IMR-90 (cell line): ENCODE results near the gene MYH9. TPM values are rescaled to one million over a fixed set of nuclear protein-coding genes. Genes with fewer than 3 reads are reported as not detected.
A peak's percentile ranks its signal among the peaks of the same experiment; 100 is the strongest.

Experiments used
- ATAC-seq: fragments of 200-7000 bp; cut with Tn5 transposase; 2 replicates; pipeline ENCODE4 v1.9.1; 2020; ENCODE audit warnings: low read depth, mild to moderate bottlenecking, moderate library complexity
- BruUV-seq: library from RNA; stranded (reverse); fragments of 400-500 nt; replicated peaks from 2 replicates; lab custom pipeline; 2021; lab: Mats Ljungman, UMichigan
- CTCF ChIA-PET: fragments of 300-600 bp; formaldehyde crosslinking; extraction: SDS; loops from one replicate; lab custom pipeline; 2021; ENCODE audit warnings: antibody characterized with exemption; lab: Yijun Ruan, JAX
- POLR2A ChIA-PET: fragments of 300-600 bp; sonication (Branson Sonifier 250); formaldehyde crosslinking; loops from one replicate; lab custom pipeline; 2022; ENCODE audit warnings: antibody characterized with exemption; ENCODE audit not compliant: unreplicated experiment; lab: Charles Lee
- DNase-seq: peaks from one replicate; pipeline ENCODE4 v3.0.0; 2013
- H2AFZ ChIP-seq: replicated peaks from 2 replicates; pipeline ENCODE3; 2013; ENCODE audit warnings: low read length, mild to moderate bottlenecking; ENCODE audit not compliant: poor library complexity
- H2AK5ac ChIP-seq: 2 replicates; pipeline ENCODE4 v1.6.1; 2013; ENCODE audit warnings: low read depth, low read length, inconsistent platforms
- H2AK9ac ChIP-seq: replicated peaks from 2 replicates; pipeline ENCODE3; 2013; ENCODE audit warnings: mild to moderate bottlenecking, low read depth, low read length, moderate library complexity; ENCODE audit not compliant: poor library complexity
- H2BK120ac ChIP-seq: 2 replicates; pipeline ENCODE4 v1.6.1; 2013; ENCODE audit warnings: low read depth, low read length, inconsistent platforms
- H2BK15ac ChIP-seq: 3 replicates; pipeline ENCODE4 v1.6.1; 2013; ENCODE audit warnings: low read depth, low read length, inconsistent platforms
- H2BK20ac ChIP-seq: 2 replicates; pipeline ENCODE4 v1.6.1; 2013; ENCODE audit warnings: low read depth, mild to moderate bottlenecking, inconsistent platforms, low read length, moderate library complexity
- H2BK5ac ChIP-seq: 2 replicates; pipeline ENCODE4 v1.6.1; 2013; ENCODE audit warnings: mild to moderate bottlenecking, low read depth, low read length, inconsistent platforms; ENCODE audit not compliant: poor library complexity, severe bottlenecking
- H3K14ac ChIP-seq: replicated peaks from 2 replicates; pipeline ENCODE4 v1.6.1; 2013; ENCODE audit warnings: low read depth, low read length, inconsistent platforms
- H3K18ac ChIP-seq: 2 replicates; pipeline ENCODE4 v1.6.1; 2013; ENCODE audit warnings: low read depth, low read length, control low read depth
- H3K23ac ChIP-seq: 2 replicates; pipeline ENCODE4 v1.6.1; 2013; ENCODE audit warnings: low read depth, low read length, inconsistent platforms
- H3K27ac ChIP-seq: 2 replicates; pipeline ENCODE4 v1.5.1; 2013; ENCODE audit warnings: mild to moderate bottlenecking, control low read depth, low read length; ENCODE audit not compliant: insufficient read depth
- H3K27me3 ChIP-seq: 2 replicates; pipeline ENCODE4 v1.6.1; 2013; ENCODE audit warnings: low read length; ENCODE audit not compliant: control insufficient read depth, insufficient read depth
- H3K36me3 ChIP-seq: 2 replicates; pipeline ENCODE4 v1.6.1; 2013; ENCODE audit warnings: low read length, mixed read lengths; ENCODE audit not compliant: control insufficient read depth, insufficient read depth
- H3K4ac ChIP-seq: 2 replicates; pipeline ENCODE4 v1.6.1; 2013; ENCODE audit warnings: low read depth, low read length, inconsistent platforms
- H3K4me1 ChIP-seq: 2 replicates; pipeline ENCODE4 v1.6.1; 2013; ENCODE audit warnings: low read length, mixed read lengths; ENCODE audit not compliant: control insufficient read depth, insufficient read depth
- H3K4me2 ChIP-seq: 2 replicates; pipeline ENCODE4 v1.6.1; 2013; ENCODE audit warnings: low read depth, mild to moderate bottlenecking, control low read depth, low read length, moderate library complexity
- H3K4me3 ChIP-seq: 2 replicates; pipeline ENCODE4 v1.5.1; 2013; ENCODE audit warnings: low read depth, mild to moderate bottlenecking, control low read depth, low read length, moderate library complexity; ENCODE audit not compliant: insufficient read depth
- H3K56ac ChIP-seq: 2 replicates; pipeline ENCODE4 v1.6.1; 2013; ENCODE audit warnings: low read length, inconsistent platforms; ENCODE audit not compliant: insufficient read depth; ENCODE audit errors: extremely low read depth
- H3K79me1 ChIP-seq, 2 experiments: 2 replicates each; pipeline ENCODE4 v1.6.1; 2013; ENCODE audit warnings: low read length in 2 of 2, inconsistent platforms in 1 of 2, low read depth in 1 of 2
- H3K9ac ChIP-seq: 2 replicates; pipeline ENCODE4 v1.6.1; 2013; ENCODE audit warnings: low read depth, low read length, control low read depth
- H3K9me1 ChIP-seq: 2 replicates; pipeline ENCODE4 v1.6.1; 2013; ENCODE audit warnings: low read length, inconsistent platforms; ENCODE audit not compliant: insufficient read depth
- H3K9me3 ChIP-seq: 2 replicates; pipeline ENCODE4 v1.6.1; 2013; ENCODE audit warnings: low read length; ENCODE audit not compliant: control insufficient read depth, insufficient read depth
- H4K20me1 ChIP-seq: 2 replicates; pipeline ENCODE4 v1.6.1; 2013; ENCODE audit warnings: low read length, inconsistent platforms; ENCODE audit not compliant: insufficient read depth
- H4K5ac ChIP-seq: 2 replicates; pipeline ENCODE4 v1.6.1; 2013; ENCODE audit warnings: mild to moderate bottlenecking, low read depth, low read length, control low read depth
- H4K8ac ChIP-seq, 2 experiments: 2 replicates each; pipeline ENCODE4 v1.6.1; 2013; ENCODE audit warnings: low read depth in 2 of 2, low read length in 2 of 2, control low read depth in 1 of 2, inconsistent platforms in 1 of 2
- H4K91ac ChIP-seq: 2 replicates; pipeline ENCODE4 v1.6.1; 2013; ENCODE audit warnings: low read depth, low read length, inconsistent platforms; ENCODE audit not compliant: insufficient read depth
- MAFK ChIP-seq: IDR thresholded peaks from 2 replicates; pipeline ENCODE4 v1.6.1; 2012; ENCODE audit warnings: low read depth, low read length, improper control_type of control experiment
- RCOR1 ChIP-seq: IDR thresholded peaks from 2 replicates; pipeline ENCODE4 v1.6.1; 2012; ENCODE audit warnings: mild to moderate bottlenecking, low read length, improper control_type of control experiment; ENCODE audit not compliant: insufficient replicate concordance
- WGBS, 2 experiments: methylation state at CpG; one replicate each; pipeline versions ENCODE4 v1.1.5 to v1.1.7; 2013; ENCODE audit warnings: missing lambda C conversion rate in 2 of 2; ENCODE audit not compliant: insufficient read length in 1 of 2; ENCODE audit errors: extremely low coverage in 2 of 2; 5-methylcytosine and 5-hydroxymethylcytosine counted together
- dilution Hi-C: fragments of 300-500 bp; cut with HindIII; formaldehyde crosslinking; loops from one replicate; pipeline ENCODE4 v1.14.3; 2018; ENCODE audit warnings: low sequenced_read_pairs; ENCODE audit not compliant: unreplicated experiment
- in situ Hi-C: fragments of 300-500 bp; cut with MboI; formaldehyde crosslinking; loops from 3 replicates; pipeline ENCODE4 v1.14.3; 2019; ENCODE audit warnings: low sequenced_read_pairs, inconsistent platforms, mixed read lengths
- intact Hi-C: fragments of 100-400 bp; cut with micrococcal nuclease; formaldehyde crosslinking; loops from 2 replicates; pipeline ENCODE4 v1.10.0; 2022
- polyA plus RNA-seq, 3 experiments: library from polyadenylated mRNA; depleted of rRNA; stranded (reverse); fragments of >200 nt; gene quantifications; 2 replicates each; pipeline ENCODE4 v1.2.3, GENCODE V29; 2012; ENCODE audit warnings: low replicate concordance in 1 of 3
- total RNA-seq: library from RNA; depleted of rRNA; stranded (reverse); fragments of >200 nt; gene quantifications from 2 replicates; pipeline ENCODE4 v1.2.3, GENCODE V29; 2012

Gene MYH9
- total and polyA plus RNA-seq, 2 of the 4 experiments (the other 2 are of a cell fraction), result 475 to 554 TPM

DNA sequence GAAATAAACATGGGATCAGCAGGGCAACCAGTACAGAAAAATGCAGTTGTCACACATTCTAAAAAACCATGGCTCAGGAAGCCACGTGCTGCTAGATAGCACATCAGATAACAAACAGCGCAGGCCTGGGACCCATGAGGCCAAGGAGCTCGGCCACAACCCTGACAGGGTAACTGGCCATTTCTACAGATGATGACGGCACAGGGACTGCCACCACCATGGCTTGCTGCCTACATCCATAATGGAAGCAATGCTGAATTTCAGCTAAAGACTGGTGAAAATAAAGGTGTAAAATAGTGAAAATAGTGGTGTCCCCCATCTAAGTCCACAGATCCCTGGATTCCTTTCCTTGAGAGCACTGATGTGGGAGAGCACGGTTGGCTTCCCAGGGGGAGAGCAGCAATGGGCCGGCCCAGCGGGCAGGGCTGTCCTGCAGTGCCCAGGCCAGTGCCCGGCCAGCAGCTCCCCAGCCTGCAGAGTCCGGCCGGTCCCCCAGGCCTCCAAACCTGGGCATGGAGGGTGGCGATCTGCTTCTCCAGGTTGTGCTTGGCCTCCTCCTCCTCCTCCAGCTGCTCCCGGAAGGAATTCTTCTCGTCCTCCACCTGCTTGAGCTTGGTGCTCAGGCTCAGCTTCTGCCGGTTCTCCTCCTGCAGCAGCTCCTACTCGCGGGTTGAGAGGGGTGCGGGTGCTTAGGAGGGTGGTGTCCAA is 94.8 kb downstream of the MYH9 start:
- intact Hi-C loops, result no loop called here
- Histone ChIP-seq H3K4me2 (no peak overlapping the region), H3K27me3 (no peaks in the 10 kb centered on the region), H2AK9ac (peak overlapping the region; percentile 10), H3K27ac (no peak overlapping the region), H3K4me1 (no peaks in the 10 kb centered on the region), H3K56ac (no peak overlapping the region), H2BK120ac (no peak overlapping the region), H2AK5ac (no peak overlapping the region), H2BK5ac (no peak overlapping the region), H2BK20ac (no peak overlapping the region), H3K4me3 (no peak overlapping the region), H4K91ac (no peak overlapping the region), H2AFZ (no peak overlapping the region), H4K5ac (no peak overlapping the region), H3K4ac (no peak overlapping the region), H3K36me3 (peaks cover 85% of the 10 kb centered on the region), H3K9me3 (no peaks in the 10 kb centered on the region), H3K79me1 (peaks cover 56 to 79% of the 10 kb centered on the region in 2 experiments; a peak in 3 of 4 replicates), H2BK15ac (no peak overlapping the region), H3K23ac (no peak overlapping the region), H4K20me1 (peaks cover 85% of the 10 kb centered on the region), H3K18ac (no peak overlapping the region), H3K14ac (no peak overlapping the region), H3K9me1 (no peaks in the 10 kb centered on the region), H3K9ac (no peak overlapping the region), H4K8ac (no peak overlapping the region)
- CTCF ChIA-PET, result no interaction called here
- no peak for TF ChIP-seq RCOR1
- no peak for TF ChIP-seq MAFK
- ATAC-seq (no peak), DNase-seq (no peak)
- POLR2A ChIA-PET, result no interaction called here
- dilution Hi-C loops, result no loop called here
- no CpG with 5 or more reads among the region's 17 CpGs for WGBS, 2 experiments
- no TSS peak for BruUV-seq
- in situ Hi-C loops, result no loop called here
